ENCODE results near the gene ZCCHC24. TPM values are rescaled to one million over a fixed set of nuclear protein-coding genes. Genes with fewer than 3 reads are reported as not detected.
A peak's percentile ranks its signal among the peaks of the same experiment; 100 is the strongest.

The ZCCHC24 gene
- total RNA-seq, 1 donor from 2014 or later = 31.8 TPM

- DNase-seq (ENCODE audit: low spot score in 2 of 2, unreplicated experiment in 2 of 2) = no peak
- no peak for TF ChIP-seq CTCF (IDR thresholded peaks at IDR 0.05; ENCODE audit: unreplicated experiment)
- peaks cover 4% of the 10 kb centered on the region for H3K4me1 Mint-ChIP-seq
These were observed 13.1 kb upstream of the ZCCHC24 start for GRCh38 chr10:79458483-79458882.

GRCh38 chr10:79457256-79457785 is 11.9 kb upstream of the ZCCHC24 start:
- no peak overlapping the region for H3K4me3 Mint-ChIP-seq
- no peaks in the 10 kb centered on the region for H3K9me3 Mint-ChIP-seq
- peaks cover 23% of the 10 kb centered on the region for H3K27me3 Mint-ChIP-seq (ENCODE audit: low read depth)
- no peak for TF ChIP-seq CTCF (IDR thresholded peaks at IDR 0.05; ENCODE audit: unreplicated experiment)
- H3K27ac Mint-ChIP-seq = no peak overlapping the region
- peaks cover 5% of the 10 kb centered on the region for H3K4me1 Mint-ChIP-seq
- H3K36me3 Mint-ChIP-seq = no peaks in the 10 kb centered on the region
- no peak for DNase-seq (ENCODE audit: low spot score in 2 of 2, unreplicated experiment in 2 of 2)

More at GRCh38 chr10:79458483-79458882, 13.1 kb upstream of the ZCCHC24 start:
- no peak overlapping the region for H3K27ac Mint-ChIP-seq
- H3K9me3 Mint-ChIP-seq = no peaks in the 10 kb centered on the region
- H3K4me3 Mint-ChIP-seq = no peak overlapping the region
- no peaks in the 10 kb centered on the region for H3K36me3 Mint-ChIP-seq
- peaks cover 22% of the 10 kb centered on the region for H3K27me3 Mint-ChIP-seq (ENCODE audit: low read depth)

DNA sequence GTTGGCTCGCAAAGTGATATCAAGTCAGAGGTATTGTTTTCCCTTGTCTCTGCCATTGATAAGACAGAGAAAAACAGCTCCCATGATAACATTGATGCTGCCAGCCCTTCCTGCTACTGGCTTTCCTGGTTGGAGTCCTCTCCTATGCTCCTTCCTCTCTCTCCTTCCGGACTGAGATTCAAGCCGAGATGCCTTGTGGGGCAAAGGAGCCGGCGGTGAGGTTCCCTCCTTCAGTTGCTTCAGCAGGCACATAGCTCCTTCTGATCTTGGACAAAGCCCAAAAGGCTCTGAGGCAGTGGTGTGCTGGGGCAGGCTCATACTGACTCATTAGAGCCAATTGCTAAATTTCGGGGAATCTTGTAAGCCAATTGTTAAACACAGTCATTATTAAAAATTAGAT is 8.8 kb upstream of the ZCCHC24 start:
- no peak overlapping the region for H3K4me3 Mint-ChIP-seq
- H3K27ac Mint-ChIP-seq = no peak overlapping the region
- peaks cover 23% of the 10 kb centered on the region for H3K27me3 Mint-ChIP-seq (ENCODE audit: low read depth)
- no peaks in the 10 kb centered on the region for H3K9me3 Mint-ChIP-seq
- no peaks in the 10 kb centered on the region for H3K36me3 Mint-ChIP-seq
- DNase-seq (ENCODE audit: low spot score in 2 of 2, unreplicated experiment in 2 of 2) = no peak
- no peak for TF ChIP-seq CTCF (IDR thresholded peaks at IDR 0.05; ENCODE audit: unreplicated experiment)
- H3K4me1 Mint-ChIP-seq = peaks cover 17% of the 10 kb centered on the region

DNA sequence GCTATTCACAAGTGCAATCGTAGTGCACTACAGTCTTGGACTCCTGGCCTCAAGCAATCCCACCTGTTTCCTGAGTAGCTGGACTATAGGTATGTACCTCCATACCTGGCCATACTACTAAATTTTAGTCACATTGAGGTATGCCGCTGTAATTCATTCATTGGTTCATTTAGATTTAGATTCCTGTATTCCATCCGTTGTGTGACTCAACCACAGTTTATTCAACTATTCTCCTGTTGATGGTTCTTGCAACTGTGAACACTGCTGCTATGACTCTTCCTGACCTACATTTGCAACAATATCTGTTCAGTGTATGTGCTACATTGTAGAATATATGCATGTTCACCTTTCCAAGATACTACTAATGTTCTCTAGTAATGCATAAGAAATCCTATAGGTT is 8.0 kb upstream of the ZCCHC24 start:
- Mint-ChIP-seq H3K27me3 (ENCODE audit: low read depth) (peaks cover 20% of the 10 kb centered on the region), H3K27ac (no peak overlapping the region), H3K36me3 (no peaks in the 10 kb centered on the region), H3K4me1 (peaks cover 17% of the 10 kb centered on the region), H3K9me3 (no peaks in the 10 kb centered on the region), H3K4me3 (no peak overlapping the region)
- no peak for TF ChIP-seq CTCF (IDR thresholded peaks at IDR 0.05; ENCODE audit: unreplicated experiment)
- no peak for DNase-seq (ENCODE audit: low spot score in 2 of 2, unreplicated experiment in 2 of 2)

DNA sequence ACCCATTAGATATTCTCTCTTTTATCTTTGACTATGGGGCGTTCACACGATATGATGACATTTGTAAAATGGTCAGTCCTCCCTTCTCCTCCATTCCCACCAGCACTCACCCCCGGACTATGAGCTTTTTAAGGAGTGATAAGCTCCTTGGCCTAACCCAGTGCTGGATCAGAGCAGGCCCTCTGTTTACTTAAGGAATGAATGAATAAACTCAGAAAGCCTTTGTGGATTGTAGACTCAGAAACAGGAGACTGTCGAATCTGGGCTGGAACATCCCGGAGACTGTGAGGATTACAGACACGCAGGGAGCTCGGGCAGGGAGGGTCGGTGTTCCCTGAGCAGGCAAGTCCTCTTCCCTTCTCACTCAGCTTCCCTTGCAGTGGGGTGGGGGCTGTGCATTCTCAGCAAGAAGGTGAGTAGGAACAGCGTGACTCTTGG is 6.8 kb upstream of the ZCCHC24 start:
- DNase-seq (ENCODE audit: low spot score in 2 of 2, unreplicated experiment in 2 of 2) = no peak
- no peak for TF ChIP-seq CTCF (IDR thresholded peaks at IDR 0.05; ENCODE audit: unreplicated experiment)
- Mint-ChIP-seq H3K4me1 (peaks cover 22% of the 10 kb centered on the region), H3K4me3 (no peak overlapping the region), H3K27ac (peak overlapping the region; percentile 90), H3K36me3 (no peaks in the 10 kb centered on the region), H3K9me3 (no peaks in the 10 kb centered on the region), H3K27me3 (ENCODE audit: low read depth) (peaks cover 20% of the 10 kb centered on the region)
